ENCODE results near the gene SHISA7. TPM values are rescaled to one million over a fixed set of nuclear protein-coding genes. Genes with fewer than 3 reads are reported as not detected.

SHISA7 gene
- total RNA-seq, 8 experiments from 2014 or later: 0.10 to 3.4 (median 1.5) TPM

GRCh38 chr19:55392820-55393761 is 50.0 kb downstream of the SHISA7 start:
- ATAC-seq (replicated peaks in 6 of 8): peak in 5 of 8 experiments; percentile 62 to 88 (median 87)
- H3K4me1 ChIP-seq (replicated peaks in 1 of 2): peaks cover 22 to 35% of the 10 kb centered on the region in 2 donors
- WGBS, 10 experiments: 80 to 100% (median 95%) methylated on average over 1 to 4 of the region's 18 CpGs; no CpG with 5 or more reads in 2 of the 10 experiments
- in situ Hi-C loops (cut with MboI; ENCODE audit: low pct_unique_long_range_greater_than_20kb in 2 of 9, low sequenced_read_pairs in 9 of 9, unreplicated experiment in 9 of 9): no loop called here
- peak overlapping the region in 1 of 5 donors; percentile 1 for H3K4me3 ChIP-seq
- H3K27ac ChIP-seq: peak overlapping the region; percentile 58 to 80

- peak in 7 of 8 experiments; percentile 2 to 43 (median 9) for ATAC-seq (replicated peaks in 6 of 8)
- in situ Hi-C loops (cut with MboI; ENCODE audit: low pct_unique_long_range_greater_than_20kb in 2 of 9, low sequenced_read_pairs in 9 of 9, unreplicated experiment in 9 of 9): no loop called here
- Histone ChIP-seq H3K4me3 (peak overlapping the region in 1 of 5 donors; percentile 1), H3K27ac (peak overlapping the region; percentile 58 to 80), H3K4me1 (replicated peaks in 1 of 2) (peaks cover 33 to 46% of the 10 kb centered on the region in 2 donors)
- WGBS, 10 experiments: 42 to 100% (median 63%) methylated on average over 1 to 9 of the region's 18 CpGs; no CpG with 5 or more reads in 2 of the 10 experiments
Observed at GRCh38 chr19:55391702-55392615, 51.1 kb downstream of the SHISA7 start.

GRCh38 chr19:55391191-55391670 is 51.9 kb downstream of the SHISA7 start:
- H3K4me1 ChIP-seq (replicated peaks in 1 of 2): peaks cover 36 to 53% of the 10 kb centered on the region in 2 donors
- in situ Hi-C loops (cut with MboI; ENCODE audit: low pct_unique_long_range_greater_than_20kb in 2 of 9, low sequenced_read_pairs in 9 of 9, unreplicated experiment in 9 of 9): no loop called here

GRCh38 chr19:55390461-55390880 is 52.6 kb downstream of the SHISA7 start:
- WGBS, 10 experiments: 60 to 100% (median 69%) methylated on average over 1 to 2 of the region's 7 CpGs; no CpG with 5 or more reads in 7 of the 10 experiments
- in situ Hi-C loops (cut with MboI; ENCODE audit: low pct_unique_long_range_greater_than_20kb in 2 of 9, low sequenced_read_pairs in 9 of 9, unreplicated experiment in 9 of 9): no loop called here
- Histone ChIP-seq H3K4me3 (no peak overlapping the region), H3K4me1 (replicated peaks in 1 of 2) (peaks cover 36 to 53% of the 10 kb centered on the region in 2 donors), H3K27ac (no peak overlapping the region)
- no peak for ATAC-seq (replicated peaks in 6 of 8)

More at GRCh38 chr19:55391191-55391670, 51.9 kb downstream of the SHISA7 start:
- Histone ChIP-seq H3K4me3 (no peak overlapping the region), H3K27ac (no peak overlapping the region)
- peak in 3 of 8 experiments; percentile 2 to 5 (median 3) for ATAC-seq (replicated peaks in 6 of 8)
- 40 to 100% (median 82%) methylated on average over 1 to 5 of the region's 12 CpGs; no CpG with 5 or more reads in 4 of the 10 experiments for WGBS, 10 experiments

- Histone ChIP-seq H3K4me3 (no peak overlapping the region), H3K27ac (no peak overlapping the region), H3K4me1 (replicated peaks in 1 of 2) (peaks cover 41 to 58% of the 10 kb centered on the region in 2 donors)
- 40 to 100% (median 82%) methylated on average over 1 to 8 of the region's 21 CpGs; no CpG with 5 or more reads in 2 of the 10 experiments for WGBS, 10 experiments
- in situ Hi-C loops (cut with MboI; ENCODE audit: low pct_unique_long_range_greater_than_20kb in 2 of 9, low sequenced_read_pairs in 9 of 9, unreplicated experiment in 9 of 9): no loop called here
- ATAC-seq (replicated peaks in 6 of 8): no peak
Observed at GRCh38 chr19:55389386-55390317, 53.4 kb downstream of the SHISA7 start.

GRCh38 chr19:55387736-55388497 is 55.2 kb downstream of the SHISA7 start:
- in situ Hi-C loops (cut with MboI; ENCODE audit: low pct_unique_long_range_greater_than_20kb in 2 of 9, low sequenced_read_pairs in 9 of 9, unreplicated experiment in 9 of 9): no loop called here
- Histone ChIP-seq H3K4me1 (replicated peaks in 1 of 2) (peaks cover 45 to 64% of the 10 kb centered on the region in 2 donors), H3K4me3 (no peak overlapping the region), H3K27ac (no peak overlapping the region)
- WGBS, 10 experiments: 75 to 100% (median 93%) methylated on average over 2 to 15 of the region's 24 CpGs; no CpG with 5 or more reads in 6 of the 10 experiments
- ATAC-seq (replicated peaks in 6 of 8): no peak

- H3K27ac ChIP-seq: peak overlapping the region in 1 of 2 donors; percentile 82
- peak overlapping the region; percentile 68 to 89 (median 76) for H3K4me3 ChIP-seq
- no peak for ATAC-seq (replicated peaks in 6 of 8)
- 0% methylated on average over 1 to 6 of the region's 33 CpGs; no CpG with 5 or more reads in 6 of the 10 experiments for WGBS, 10 experiments
- in situ Hi-C loops (cut with MboI; ENCODE audit: low pct_unique_long_range_greater_than_20kb in 2 of 9, low sequenced_read_pairs in 9 of 9, unreplicated experiment in 9 of 9): no loop called here
- H3K4me1 ChIP-seq (replicated peaks in 1 of 2): peaks cover 31 to 50% of the 10 kb centered on the region in 2 donors
Observed at GRCh38 chr19:55386493-55386971, 56.6 kb downstream of the SHISA7 start.

- Histone ChIP-seq H3K4me3 (peak within 1 kb of the TSS; percentile 68 to 89 (median 76)), H3K27ac (peak within 1 kb of the TSS; percentile 82 to 86), H3K4me1 (replicated peaks in 1 of 2) (peaks cover 30 to 47% of the 10 kb centered on the region in 2 donors)
- ATAC-seq (replicated peaks in 6 of 8): peak; percentile 70 to 87 (median 82)
- in situ Hi-C loops (cut with MboI; ENCODE audit: low pct_unique_long_range_greater_than_20kb in 2 of 9, low sequenced_read_pairs in 9 of 9, unreplicated experiment in 9 of 9): no loop called here
- 0 to 2% (median 0%) methylated on average over 1 to 41 of the region's 68 CpGs; no CpG with 5 or more reads in 3 of the 10 experiments for WGBS, 10 experiments
Observed at GRCh38 chr19:55385724-55386492, 57.2 kb downstream of the SHISA7 start, which contains the start of gene RPL28. TSS of gene RPL28 (plus strand) at chr19:55385932. CDS start at chr19:55386358, 426 bp downstream.

- H3K4me3 ChIP-seq: peak overlapping the region; percentile 68 to 89 (median 76)
- H3K27ac ChIP-seq: peak overlapping the region; percentile 50 to 86
- in situ Hi-C loops (cut with MboI; ENCODE audit: low pct_unique_long_range_greater_than_20kb in 2 of 9, low sequenced_read_pairs in 9 of 9, unreplicated experiment in 9 of 9): no loop called here
- ATAC-seq (replicated peaks in 6 of 8): peak; percentile 72 to 88 (median 82)
- peaks cover 30 to 47% of the 10 kb centered on the region in 2 donors for H3K4me1 ChIP-seq (replicated peaks in 1 of 2)
- 0 to 41% (median 5%) methylated on average over 1 to 28 of the region's 34 CpGs; no CpG with 5 or more reads in 1 of the 10 experiments for WGBS, 10 experiments
Observed at GRCh38 chr19:55384920-55385723, 58.0 kb downstream of the SHISA7 start.
